ENCODE data around the gene PCID2.

Gene PCID2

GRCh38 chr13:113150550-113151365 lies 57.7 kb downstream of the PCID2 start:
- no peak for DNase-seq (ENCODE audit: low read depth in 2 of 2, low spot score in 1 of 2)

- DNase-seq (ENCODE audit: low read depth in 2 of 2, low spot score in 1 of 2): no peak
Measured at GRCh38 chr13:113149711-113150549, 58.5 kb downstream of the PCID2 start.

GRCh38 chr13:113148940-113149503 lies 59.4 kb downstream of the PCID2 start:
- no peak for DNase-seq (ENCODE audit: low read depth in 2 of 2, low spot score in 1 of 2)

- DNase-seq (ENCODE audit: low read depth in 2 of 2, low spot score in 1 of 2): no peak
Measured at GRCh38 chr13:113148407-113148806, 60.1 kb downstream of the PCID2 start.

GRCh38 chr13:113147206-113147605 lies 61.3 kb downstream of the PCID2 start:
- no peak for DNase-seq (ENCODE audit: low read depth in 2 of 2, low spot score in 1 of 2)

- no peak for DNase-seq (ENCODE audit: low read depth in 2 of 2, low spot score in 1 of 2)
Measured at GRCh38 chr13:113146750-113147149, 61.7 kb downstream of the PCID2 start.

- no peak for DNase-seq (ENCODE audit: low read depth in 2 of 2, low spot score in 1 of 2)
Measured at GRCh38 chr13:113145911-113146598, 62.4 kb downstream of the PCID2 start.

GRCh38 chr13:113145496-113145895 lies 63.0 kb downstream of the PCID2 start:
- no peak for DNase-seq (ENCODE audit: low read depth in 2 of 2, low spot score in 1 of 2)

GRCh38 chr13:113144255-113144629 lies 64.2 kb downstream of the PCID2 start:
- no peak for DNase-seq (ENCODE audit: low read depth in 2 of 2, low spot score in 1 of 2)

- DNase-seq (ENCODE audit: low read depth in 2 of 2, low spot score in 1 of 2): no peak
Measured at GRCh38 chr13:113143466-113144254, 64.8 kb downstream of the PCID2 start.

GRCh38 chr13:113142876-113143275 lies 65.6 kb downstream of the PCID2 start:
- DNase-seq (ENCODE audit: low read depth in 2 of 2, low spot score in 1 of 2): no peak

- no peak for DNase-seq (ENCODE audit: low read depth in 2 of 2, low spot score in 1 of 2)
Measured at GRCh38 chr13:113141601-113141970, 66.9 kb downstream of the PCID2 start.

- no peak for DNase-seq (ENCODE audit: low read depth in 2 of 2, low spot score in 1 of 2)
Measured at GRCh38 chr13:113140677-113141600, 67.5 kb downstream of the PCID2 start.

GRCh38 chr13:113139577-113139976 lies 68.9 kb downstream of the PCID2 start:
- DNase-seq (ENCODE audit: low read depth in 2 of 2, low spot score in 1 of 2): no peak

- DNase-seq (ENCODE audit: low read depth in 2 of 2, low spot score in 1 of 2): no peak
Measured at GRCh38 chr13:113138792-113139551, 69.5 kb downstream of the PCID2 start.

- DNase-seq (ENCODE audit: low read depth in 2 of 2, low spot score in 1 of 2): no peak
Measured at GRCh38 chr13:113137691-113138298, 70.7 kb downstream of the PCID2 start.

- no peak for DNase-seq (ENCODE audit: low read depth in 2 of 2, low spot score in 1 of 2)
Measured at GRCh38 chr13:113135281-113135760, 73.1 kb downstream of the PCID2 start.

Data from stimulated activated CD8-positive, alpha-beta memory T cell treated with anti-CD3 and anti-CD28 coated beads, Interleukin-4, amount 100 ng/mL, for 4 hours (primary cell).